ENCODE data around the gene ZBTB34.

- TF ChIP-seq CTCF (tag by site-specific recombination; IDR thresholded peaks at IDR 0.05) (no peak), ZBTB26 (tag by site-specific recombination; optimal IDR thresholded peaks at IDR 0.05) (no peak), KLF7 (tag by site-specific recombination; IDR thresholded peaks at IDR 0.05; ENCODE audit: borderline replicate concordance) (no peak)
Observed at GRCh38 chr9:126902210-126902609, 41.8 kb downstream of the ZBTB34 start.

Data from HEK293 (cell line).